CD4-positive, alpha-beta memory T cell (primary cell): ENCODE measurements around the gene TMEM179B. TPM values are rescaled to one million over a fixed set of nuclear protein-coding genes. Genes with fewer than 3 reads are reported as not detected.

Source experiments
- CTCF ChIA-PET: fragments of 350-600 bp; sonication (Branson Sonifier 250); formaldehyde crosslinking; loops from one replicate; lab custom pipeline; 2021; ENCODE audit warnings: inconsistent platforms; ENCODE audit not compliant: partially characterized antibody; lab: Charles Lee
- POLR2A ChIA-PET: fragments of 350-600 bp; sonication (Branson Sonifier 250); formaldehyde crosslinking; loops from one replicate; lab custom pipeline; 2021; ENCODE audit not compliant: partially characterized antibody; lab: Charles Lee
- DNase-seq, 5 donors: peaks; one replicate each; pipeline versions ENCODE4 v3.0.0 to v3.0.0-alpha.2; 2020 to 2022; ENCODE audit warnings: mixed read lengths in 1 of 5
- H3K27ac ChIP-seq: one replicate; pipeline ENCODE4 v1.7.0; 2013; ENCODE audit warnings: low read depth, low read length
- H3K27me3 ChIP-seq: 2 replicates; pipeline ENCODE4 v1.7.0; 2013; ENCODE audit warnings: mild to moderate bottlenecking, low read length, moderate library complexity; ENCODE audit not compliant: insufficient read depth
- H3K36me3 ChIP-seq: 2 replicates; pipeline ENCODE4 v1.7.0; 2013; ENCODE audit warnings: mild to moderate bottlenecking, low read length, moderate library complexity; ENCODE audit not compliant: insufficient read depth
- H3K4me1 ChIP-seq: 2 replicates; pipeline ENCODE4 v1.7.0; 2013; ENCODE audit warnings: mild to moderate bottlenecking, low read length, moderate library complexity; ENCODE audit not compliant: insufficient read depth
- H3K4me3 ChIP-seq, 2 donors: one replicate each; pipeline ENCODE4 v1.7.0; 2013; ENCODE audit warnings: low read length in 2 of 2, mild to moderate bottlenecking in 1 of 2
- H3K9me3 ChIP-seq, 2 donors: one replicate each; pipeline ENCODE4 v1.7.0; 2013; ENCODE audit warnings: low read length in 2 of 2, control low read depth in 1 of 2; ENCODE audit not compliant: control insufficient read depth in 1 of 2
- H3K27ac Mint-ChIP-seq, 7 donors: one replicate each; pipeline ENCODE4 v1.8.0; 2020 to 2021; ENCODE audit warnings: mixed read lengths in 7 of 7, mild to moderate bottlenecking in 6 of 7, inconsistent platforms in 3 of 7, moderate library complexity in 3 of 7
- H3K27me3 Mint-ChIP-seq, 2 donors: one replicate each; pipeline ENCODE4 v1.8.0; 2020 to 2021; ENCODE audit warnings: mixed read lengths in 2 of 2
- H3K36me3 Mint-ChIP-seq, 2 donors: one replicate each; pipeline ENCODE4 v1.8.0; 2020 to 2021; ENCODE audit warnings: mixed read lengths in 2 of 2, inconsistent platforms in 1 of 2, mild to moderate bottlenecking in 1 of 2
- H3K4me1 Mint-ChIP-seq, 4 donors: one replicate each; pipeline ENCODE4 v1.8.0; 2020 to 2021; ENCODE audit warnings: mixed read lengths in 4 of 4, mild to moderate bottlenecking in 1 of 4
- H3K4me3 Mint-ChIP-seq, 8 donors: one replicate each; pipeline ENCODE4 v1.8.0; 2020 to 2021; ENCODE audit warnings: mixed read lengths in 8 of 8, mild to moderate bottlenecking in 7 of 8, moderate library complexity in 6 of 8, inconsistent platforms in 3 of 8
- H3K9me3 Mint-ChIP-seq, 8 donors: one replicate each; pipeline ENCODE4 v1.8.0; 2020 to 2021; ENCODE audit warnings: mixed read lengths in 8 of 8, mild to moderate bottlenecking in 5 of 8, inconsistent platforms in 3 of 8, moderate library complexity in 1 of 8
- intact Hi-C: fragments of 100-400 bp; cut with micrococcal nuclease; formaldehyde crosslinking; loops from one replicate; pipeline ENCODE4 v1.15.1; 2023
- polyA plus RNA-seq, 2 donors: library from polyadenylated mRNA; unstranded; fragments of 300-500 nt; fragmentation: Illumina TruSeq; gene quantifications; one replicate each; pipeline ENCODE4 v1.2.3, GENCODE V29; 2021
- total RNA-seq, 2 experiments: library from RNA; stranded (reverse); gene quantifications; one replicate each; pipeline ENCODE4 v1.2.3, GENCODE V29; 2021

The TMEM179B gene
- total and polyA plus RNA-seq, 4 experiments from 2014 or later: 66.3 to 166 (median 84.2) TPM

- Histone ChIP-seq H3K4me3 (peak within 1 kb of the TSS; percentile 67 to 83), H3K4me1 (peaks cover 24% of the 10 kb centered on the region), H3K36me3 (peaks cover 10% of the 10 kb centered on the region), H3K27me3 (no peaks in the 10 kb centered on the region), H3K9me3 (no peaks in the 10 kb centered on the region), H3K27ac (peak within 1 kb of the TSS; percentile 82)
- H3K27ac Mint-ChIP-seq: peak within 1 kb of the TSS; percentile 92 to 99 (median 97)
- H3K36me3 Mint-ChIP-seq: peaks cover 11 to 30% of the 10 kb centered on the region in 2 donors
- intact Hi-C loops: loop anchor here (1.0 kb wide), 4 partner anchors 10 to 43 kb away; partner anchors contain the start of genes POLR2G, TTC9C and ZBTB3
- no peaks in the 10 kb centered on the region for H3K9me3 Mint-ChIP-seq
- DNase-seq: peak; percentile 86 to 92 (median 88)
- CTCF ChIA-PET: interaction anchor here (0.5 to 6.1 kb wide), 15 partner anchors 9 to 347 kb away, joined by 3 to 43 read pairs (median 4); partner anchors contain the start of genes POLR2G, SLC3A2, TUT1 and ZBTB3
- peak within 1 kb of the TSS; percentile 87 to 97 (median 92) for H3K4me3 Mint-ChIP-seq
- POLR2A ChIA-PET: interaction anchor here (0.6 to 5.5 kb wide), 30 partner anchors 11 to 228 kb away, joined by 3 to 74 read pairs (median 6); partner anchors contain the start of genes B3GAT3, C11orf98, CSKMT and EEF1G
- H3K27me3 Mint-ChIP-seq: no peaks in the 10 kb centered on the region
- H3K4me1 Mint-ChIP-seq: peaks cover 14 to 32% (median 22%) of the 10 kb centered on the region in 4 donors
Measured at GRCh38 chr11:62771144-62772021, 15.8 kb upstream of the TMEM179B start, which contains the start of gene TAF6L. TAF6L (plus strand) TSS chr11:62771396; CDS start chr11:62775784, 4,388 bp downstream.

- no peaks in the 10 kb centered on the region for H3K27me3 ChIP-seq
- no peak overlapping the region for H3K27ac Mint-ChIP-seq
- CTCF ChIA-PET: interaction anchor here (0.7 to 3.6 kb wide), 6 partner anchors 11 to 230 kb away, joined by 3 to 30 read pairs (median 3); partner anchors contain the start of genes POLR2G and TMEM179B
- no peaks in the 10 kb centered on the region for H3K9me3 ChIP-seq
- H3K27me3 Mint-ChIP-seq: no peaks in the 10 kb centered on the region
- no peak overlapping the region for H3K27ac ChIP-seq
- H3K4me1 ChIP-seq: peaks cover 24% of the 10 kb centered on the region
- POLR2A ChIA-PET: interaction anchor here (0.6 to 5.5 kb wide), 8 partner anchors 10 to 67 kb away, joined by 3 to 52 read pairs (median 4); partner anchors contain the start of genes HNRNPUL2, NXF1, TMEM179B and TTC9C
- intact Hi-C loops: no loop called here
- peaks cover 10 to 35% of the 10 kb centered on the region in 2 donors for H3K36me3 Mint-ChIP-seq
- H3K9me3 Mint-ChIP-seq: peaks cover 0 to 1% (median 0%) of the 10 kb centered on the region in 8 donors
- no peaks in the 10 kb centered on the region for H3K36me3 ChIP-seq
- no peak overlapping the region for H3K4me3 Mint-ChIP-seq
- no peak overlapping the region for H3K4me3 ChIP-seq
- peaks cover 17 to 38% (median 27%) of the 10 kb centered on the region in 4 donors for H3K4me1 Mint-ChIP-seq
- no peak for DNase-seq
Measured at GRCh38 chr11:62774407-62774806, 12.8 kb upstream of the TMEM179B start.

- Histone ChIP-seq H3K36me3 (no peaks in the 10 kb centered on the region), H3K27ac (no peak overlapping the region), H3K9me3 (no peaks in the 10 kb centered on the region), H3K4me3 (no peak overlapping the region), H3K27me3 (no peaks in the 10 kb centered on the region), H3K4me1 (peaks cover 14% of the 10 kb centered on the region)
- intact Hi-C loops: no loop called here
- Mint-ChIP-seq H3K27ac (peak overlapping the region in 2 of 7 donors; percentile 59 to 60), H3K9me3 (peaks cover 0 to 1% (median 0%) of the 10 kb centered on the region in 8 donors), H3K4me1 (peaks cover 11 to 26% (median 19%) of the 10 kb centered on the region in 4 donors), H3K27me3 (no peaks in the 10 kb centered on the region), H3K36me3 (peaks cover 10 to 30% of the 10 kb centered on the region in 2 donors), H3K4me3 (no peak overlapping the region)
- POLR2A ChIA-PET: interaction anchor here (0.6 to 3.3 kb wide), 6 partner anchors 11 to 64 kb away, joined by 3 to 20 read pairs (median 4); partner anchors contain the start of genes POLR2G, TMEM179B and ZBTB3
- CTCF ChIA-PET: interaction anchor here (0.8 to 3.6 kb wide), 4 partner anchors 11 to 86 kb away, joined by 3 to 30 read pairs (median 4); partner anchors contain the start of genes POLR2G and TMEM179B
- no peak for DNase-seq
Measured at GRCh38 chr11:62775646-62776045, 11.6 kb upstream of the TMEM179B start.

GRCh38 chr11:62777389-62777788, 9.8 kb upstream of the TMEM179B start:
- Mint-ChIP-seq H3K9me3 (peaks cover 0 to 1% (median 0%) of the 10 kb centered on the region in 8 donors), H3K4me3 (peak overlapping the region in 1 of 8 donors; percentile 15), H3K27ac (peak overlapping the region in 6 of 7 donors; percentile 18 to 88 (median 78)), H3K4me1 (peaks cover 5 to 10% (median 8%) of the 10 kb centered on the region in 4 donors), H3K36me3 (peaks cover 10 to 23% of the 10 kb centered on the region in 2 donors), H3K27me3 (no peaks in the 10 kb centered on the region)
- no peaks in the 10 kb centered on the region for H3K27me3 ChIP-seq
- no peak overlapping the region for H3K4me3 ChIP-seq
- CTCF ChIA-PET: interaction anchor here (0.8 to 3.6 kb wide), 4 partner anchors 9 to 86 kb away, joined by 3 to 30 read pairs (median 3); partner anchors contain the start of gene TMEM179B
- H3K9me3 ChIP-seq: no peaks in the 10 kb centered on the region
- intact Hi-C loops: no loop called here
- DNase-seq: no peak
- H3K4me1 ChIP-seq: peaks cover 2% of the 10 kb centered on the region
- H3K36me3 ChIP-seq: no peaks in the 10 kb centered on the region
- POLR2A ChIA-PET: interaction anchor here (1.6 to 3.3 kb wide), 2 partner anchors 9 to 112 kb away, joined by 4 to 20 read pairs; partner anchors contain the start of genes C11orf98, CSKMT and TMEM179B
- peak overlapping the region; percentile 0 for H3K27ac ChIP-seq

- no peaks in the 10 kb centered on the region for H3K9me3 ChIP-seq
- H3K36me3 ChIP-seq: no peaks in the 10 kb centered on the region
- H3K4me1 ChIP-seq: no peaks in the 10 kb centered on the region
- no peak overlapping the region for H3K4me3 ChIP-seq
- H3K27ac ChIP-seq: no peak overlapping the region
- Mint-ChIP-seq H3K27ac (peak overlapping the region in 3 of 7 donors; percentile 57 to 81 (median 76)), H3K36me3 (peaks cover 10 to 28% of the 10 kb centered on the region in 2 donors), H3K4me3 (no peak overlapping the region), H3K4me1 (peaks cover 5 to 10% (median 8%) of the 10 kb centered on the region in 4 donors), H3K9me3 (peaks cover 0 to 2% (median 0%) of the 10 kb centered on the region in 8 donors), H3K27me3 (no peaks in the 10 kb centered on the region)
- intact Hi-C loops: no loop called here
- POLR2A ChIA-PET: interaction anchor here (0.5 to 1.2 kb wide), 3 partner anchors 19 to 114 kb away, joined by 3 read pairs; partner anchors contain the start of genes C11orf98 and CSKMT
- DNase-seq: no peak
- H3K27me3 ChIP-seq: no peaks in the 10 kb centered on the region
- CTCF ChIA-PET: no interaction called here
Measured at GRCh38 chr11:62778441-62778840, 8.8 kb upstream of the TMEM179B start.

GRCh38 chr11:62782753-62783152, 4.4 kb upstream of the TMEM179B start:
- ChIA-PET CTCF (no interaction called here), POLR2A (no interaction called here)
- Histone ChIP-seq H3K9me3 (no peaks in the 10 kb centered on the region), H3K4me3 (no peak overlapping the region), H3K27ac (no peak overlapping the region), H3K4me1 (peaks cover 10% of the 10 kb centered on the region), H3K27me3 (no peaks in the 10 kb centered on the region), H3K36me3 (no peaks in the 10 kb centered on the region)
- intact Hi-C loops: no loop called here
- Mint-ChIP-seq H3K4me1 (peaks cover 9 to 17% (median 14%) of the 10 kb centered on the region in 4 donors), H3K9me3 (peaks cover 0 to 1% (median 0%) of the 10 kb centered on the region in 8 donors), H3K4me3 (no peak overlapping the region), H3K36me3 (peaks cover 0 to 24% of the 10 kb centered on the region in 2 donors), H3K27ac (peak overlapping the region in 2 of 7 donors; percentile 27 to 31), H3K27me3 (no peaks in the 10 kb centered on the region)
- DNase-seq: no peak
